Calu3 (cell line): ENCODE results near the gene KDM3B. TPM values are rescaled to one million over a fixed set of nuclear protein-coding genes. Genes with fewer than 3 reads are reported as not detected.

Source experiments
- BruUV-seq: library from RNA; stranded (reverse); fragments of 400-500 nt; replicated peaks from 2 replicates; lab custom pipeline; 2021; lab: Mats Ljungman, UMichigan
- CTCF ChIA-PET: fragments of 300-600 bp; sonication (Branson Sonifier 250); formaldehyde crosslinking; loops from one replicate; lab custom pipeline; 2022; ENCODE audit warnings: antibody characterized with exemption; lab: Charles Lee
- DNase-seq: peaks from one replicate; pipeline ENCODE4 v3.0.0; 2022
- H3K27ac Mint-ChIP-seq: one replicate; pipeline ENCODE4 v1.8.0; 2022; ENCODE audit warnings: mixed read lengths; ENCODE audit not compliant: unreplicated experiment
- H3K27me3 Mint-ChIP-seq: one replicate; pipeline ENCODE4 v1.8.0; 2022; ENCODE audit warnings: mixed read lengths; ENCODE audit not compliant: unreplicated experiment
- H3K36me3 Mint-ChIP-seq: one replicate; pipeline ENCODE4 v1.8.0; 2022; ENCODE audit warnings: mild to moderate bottlenecking, moderate library complexity, mixed read lengths; ENCODE audit not compliant: insufficient read depth, unreplicated experiment
- H3K4me1 Mint-ChIP-seq: one replicate; pipeline ENCODE4 v1.8.0; 2022; ENCODE audit warnings: mild to moderate bottlenecking, low read depth, mixed read lengths; ENCODE audit not compliant: unreplicated experiment
- H3K4me3 Mint-ChIP-seq: one replicate; pipeline ENCODE4 v1.8.0; 2022; ENCODE audit warnings: mild to moderate bottlenecking, low read depth, moderate library complexity, mixed read lengths; ENCODE audit not compliant: unreplicated experiment
- H3K9me3 Mint-ChIP-seq: one replicate; pipeline ENCODE4 v1.8.0; 2022; ENCODE audit warnings: low read depth, mixed read lengths; ENCODE audit not compliant: unreplicated experiment
- intact Hi-C: fragments of 100-400 bp; cut with micrococcal nuclease; formaldehyde crosslinking; loops from one replicate; pipeline ENCODE4 v1.10.0; 2022; ENCODE audit not compliant: unreplicated experiment
- total RNA-seq: library from RNA; stranded (reverse); gene quantifications from 2 replicates; pipeline ENCODE4 v1.2.3, GENCODE V29; 2022
- TF ChIP-seq, protein P1 (sequence below): fragments of 200-600 bp; IDR thresholded peaks from one replicate; pipeline ENCODE4 v1.8.0; 2022; ENCODE audit warnings: antibody characterized with exemption; ENCODE audit not compliant: unreplicated experiment

KDM3B gene
- total RNA-seq, 1 experiment from 2014 or later: 73.5 TPM

DNA sequence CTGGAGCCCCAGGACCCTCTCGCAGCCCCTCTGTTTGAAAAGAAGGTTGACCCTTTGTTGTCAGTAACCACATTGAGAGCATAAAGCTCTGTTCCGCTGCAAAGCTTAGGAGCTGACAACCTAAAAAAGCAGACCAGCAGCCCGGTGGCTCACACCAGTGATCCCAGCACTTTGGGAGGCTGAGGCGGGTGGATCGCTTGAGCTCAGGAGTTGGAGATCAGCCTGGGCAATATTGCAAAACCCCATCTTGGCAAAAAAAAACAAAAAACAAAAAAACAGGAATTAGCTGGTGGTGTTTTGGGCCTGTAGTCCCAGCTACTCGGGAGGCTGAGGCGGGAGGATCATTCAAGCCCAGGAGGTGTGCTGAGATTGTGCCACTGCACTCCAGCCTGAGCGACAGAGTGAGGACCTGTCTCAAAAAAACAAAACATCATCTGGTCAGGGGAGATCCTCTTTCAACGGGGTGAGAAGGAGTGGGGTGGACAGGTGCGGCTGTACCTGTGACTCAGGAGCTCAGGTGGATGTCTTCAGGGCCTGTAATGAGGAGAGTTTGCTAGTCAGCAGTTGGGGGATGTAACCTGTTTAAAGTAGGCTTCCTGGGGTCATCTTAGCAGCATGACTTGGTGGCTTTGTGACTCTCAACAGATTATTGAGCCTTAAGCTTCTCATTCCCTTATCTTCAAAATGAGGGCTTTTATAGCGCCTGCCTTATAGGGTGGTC lies 85.7 kb downstream of the KDM3B start:
- no peak for DNase-seq
- no peaks in the 10 kb centered on the region for H3K9me3 Mint-ChIP-seq
- no TSS peak for BruUV-seq
- H3K4me3 Mint-ChIP-seq: peak overlapping the region; percentile 64
- intact Hi-C loops: no loop called here
- TF ChIP-seq, protein P1, sequence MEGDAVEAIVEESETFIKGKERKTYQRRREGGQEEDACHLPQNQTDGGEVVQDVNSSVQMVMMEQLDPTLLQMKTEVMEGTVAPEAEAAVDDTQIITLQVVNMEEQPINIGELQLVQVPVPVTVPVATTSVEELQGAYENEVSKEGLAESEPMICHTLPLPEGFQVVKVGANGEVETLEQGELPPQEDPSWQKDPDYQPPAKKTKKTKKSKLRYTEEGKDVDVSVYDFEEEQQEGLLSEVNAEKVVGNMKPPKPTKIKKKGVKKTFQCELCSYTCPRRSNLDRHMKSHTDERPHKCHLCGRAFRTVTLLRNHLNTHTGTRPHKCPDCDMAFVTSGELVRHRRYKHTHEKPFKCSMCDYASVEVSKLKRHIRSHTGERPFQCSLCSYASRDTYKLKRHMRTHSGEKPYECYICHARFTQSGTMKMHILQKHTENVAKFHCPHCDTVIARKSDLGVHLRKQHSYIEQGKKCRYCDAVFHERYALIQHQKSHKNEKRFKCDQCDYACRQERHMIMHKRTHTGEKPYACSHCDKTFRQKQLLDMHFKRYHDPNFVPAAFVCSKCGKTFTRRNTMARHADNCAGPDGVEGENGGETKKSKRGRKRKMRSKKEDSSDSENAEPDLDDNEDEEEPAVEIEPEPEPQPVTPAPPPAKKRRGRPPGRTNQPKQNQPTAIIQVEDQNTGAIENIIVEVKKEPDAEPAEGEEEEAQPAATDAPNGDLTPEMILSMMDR: no peak
- peaks cover 69% of the 10 kb centered on the region for H3K36me3 Mint-ChIP-seq
- CTCF ChIA-PET: interaction anchor here (0.7 to 1.4 kb wide), 3 partner anchors 13 to 81 kb away, joined by 3 to 4 read pairs (median 4); no protein-coding TSS in a partner anchor
- H3K27ac Mint-ChIP-seq: peak overlapping the region; percentile 14
- peaks cover 15% of the 10 kb centered on the region for H3K27me3 Mint-ChIP-seq
- peaks cover 7% of the 10 kb centered on the region for H3K4me1 Mint-ChIP-seq

GRCh38 chr5:138438724-138439476 lies 86.4 kb downstream of the KDM3B start, which contains the start of gene REEP2:
Gene REEP2, plus strand, starts transcription at chr5:138439057. Its CDS starts 152 bp downstream, at chr5:138439209.
- no peaks in the 10 kb centered on the region for H3K9me3 Mint-ChIP-seq
- H3K27me3 Mint-ChIP-seq: peaks cover 15% of the 10 kb centered on the region
- peaks cover 61% of the 10 kb centered on the region for H3K36me3 Mint-ChIP-seq
- CTCF ChIA-PET: interaction anchor here (0.6 to 1.4 kb wide), 2 partner anchors 65 kb away, joined by 3 to 4 read pairs; no protein-coding TSS in a partner anchor
- H3K27ac Mint-ChIP-seq: no peak within 1 kb of the TSS
- peak within 1 kb of the TSS; percentile 64 for H3K4me3 Mint-ChIP-seq
- no TSS peak for BruUV-seq
- TF ChIP-seq, protein P1: no peak
- intact Hi-C loops: no loop called here
- H3K4me1 Mint-ChIP-seq: peaks cover 7% of the 10 kb centered on the region
- peak; percentile 64 for DNase-seq

- Mint-ChIP-seq H3K36me3 (peaks cover 54% of the 10 kb centered on the region), H3K4me3 (peak overlapping the region; percentile 64), H3K4me1 (peaks cover 7% of the 10 kb centered on the region), H3K27me3 (peaks cover 15% of the 10 kb centered on the region), H3K27ac (no peak overlapping the region), H3K9me3 (no peaks in the 10 kb centered on the region)
- no TSS peak for BruUV-seq
- intact Hi-C loops: no loop called here
- CTCF ChIA-PET: interaction anchor here (0.6 kb wide), 2 partner anchors 64 to 284 kb away, joined by 3 to 5 read pairs; no protein-coding TSS in a partner anchor
- TF ChIP-seq, protein P1: no peak
- no peak for DNase-seq
Observed at GRCh38 chr5:138439477-138440158, 87.1 kb downstream of the KDM3B start.
